Caco-2 (cell line): Measurements from ENCODE around the gene SARS2. TPM values are rescaled to one million over a fixed set of nuclear protein-coding genes. Genes with fewer than 3 reads are reported as not detected.

Source experiments
- BruUV-seq: library from RNA; stranded (reverse); fragments of 400-500 nt; replicated peaks from 2 replicates; lab custom pipeline; 2021; lab: Mats Ljungman, UMichigan
- CTCF ChIA-PET: fragments of 300-600 bp; sonication (Branson Sonifier 250); formaldehyde crosslinking; loops from one replicate; lab custom pipeline; 2022; ENCODE audit warnings: antibody characterized with exemption; lab: Charles Lee
- POLR2A ChIA-PET: fragments of 300-600 bp; sonication (Branson Sonifier 250); formaldehyde crosslinking; loops from one replicate; lab custom pipeline; 2022; ENCODE audit warnings: antibody characterized with exemption; lab: Charles Lee
- DNase-seq, 2 experiments: peaks; one replicate each; pipeline versions ENCODE4 v3.0.0 to v3.0.0-alpha.2; 2020 to 2022
- H3K27me3 ChIP-seq: replicated peaks from 2 replicates; pipeline ENCODE4 v1.6.0; 2011; ENCODE audit warnings: low read length; ENCODE audit not compliant: control insufficient read depth, insufficient read depth
- H3K36me3 ChIP-seq: 2 replicates; pipeline ENCODE4 v1.5.1; 2011; ENCODE audit warnings: low read length; ENCODE audit not compliant: control insufficient read depth, insufficient read depth
- H3K4me1 ChIP-seq: fragments of 250-450 bp; sonication (Bioruptor Pico); 2 replicates; pipeline ENCODE4 v1.5.1; 2020; ENCODE audit warnings: mild to moderate bottlenecking
- H3K4me3 ChIP-seq: 2 replicates; pipeline ENCODE4 v1.5.1; 2011; ENCODE audit warnings: low read depth, mild to moderate bottlenecking, control low read depth, low read length
- H3K9me3 ChIP-seq: fragments of 250-450 bp; sonication (Bioruptor Pico); 2 replicates; pipeline ENCODE4 v1.5.1; 2020; ENCODE audit warnings: mild to moderate bottlenecking, moderate library complexity
- H3K27ac Mint-ChIP-seq: one replicate; pipeline ENCODE4 v1.8.0; 2022; ENCODE audit warnings: mixed read lengths; ENCODE audit not compliant: unreplicated experiment
- H3K27me3 Mint-ChIP-seq: one replicate; pipeline ENCODE4 v1.8.0; 2022; ENCODE audit warnings: mixed read lengths; ENCODE audit not compliant: insufficient read depth, unreplicated experiment
- H3K36me3 Mint-ChIP-seq: one replicate; pipeline ENCODE4 v1.8.0; 2022; ENCODE audit warnings: mild to moderate bottlenecking, mixed read lengths; ENCODE audit not compliant: insufficient read depth, unreplicated experiment
- H3K4me1 Mint-ChIP-seq: one replicate; pipeline ENCODE4 v1.8.0; 2022; ENCODE audit warnings: low read depth, mixed read lengths; ENCODE audit not compliant: unreplicated experiment
- H3K4me3 Mint-ChIP-seq: one replicate; pipeline ENCODE4 v1.8.0; 2022; ENCODE audit warnings: mild to moderate bottlenecking, moderate library complexity, mixed read lengths; ENCODE audit not compliant: unreplicated experiment
- H3K9me3 Mint-ChIP-seq: one replicate; pipeline ENCODE4 v1.8.0; 2022; ENCODE audit warnings: mixed read lengths; ENCODE audit not compliant: unreplicated experiment
- CTCF ChIP-seq, 2 experiments: fragments of 200-600 bp in 1 of 2; IDR thresholded peaks; 1 replicate in 1 of 2; 2 replicates in 1 of 2; pipeline versions ENCODE4 v1.5.1 to v1.8.0; 2011 to 2022; ENCODE audit warnings: antibody characterized with exemption in 1 of 2, control low read depth in 1 of 2, inconsistent platforms in 1 of 2, low read depth in 1 of 2, low read length in 1 of 2, mild to moderate bottlenecking in 1 of 2, moderate library complexity in 1 of 2; ENCODE audit not compliant: insufficient read depth in 1 of 2, severe bottlenecking in 1 of 2, unreplicated experiment in 1 of 2
- intact Hi-C: fragments of 100-400 bp; cut with micrococcal nuclease; formaldehyde crosslinking; loops from one replicate; pipeline ENCODE4 v1.10.0; 2022; ENCODE audit not compliant: unreplicated experiment
- total RNA-seq: library from RNA; stranded (reverse); gene quantifications from 2 replicates; pipeline ENCODE4 v1.2.3, GENCODE V29; 2022

The SARS2 gene
- total RNA-seq, 1 experiment from 2014 or later = 66.6 TPM

GRCh38 chr19:38891771-38892170 is 38.8 kb downstream of the SARS2 start:
- peaks cover 6% of the 10 kb centered on the region; the same call in 1 of the 2 replicates for H3K4me1 ChIP-seq
- POLR2A ChIA-PET = no interaction called here
- no peaks in the 10 kb centered on the region for H3K27me3 Mint-ChIP-seq
- H3K4me1 Mint-ChIP-seq = no peaks in the 10 kb centered on the region
- H3K9me3 Mint-ChIP-seq = no peaks in the 10 kb centered on the region
- H3K27me3 ChIP-seq = no peaks in the 10 kb centered on the region
- no TSS peak for BruUV-seq
- CTCF ChIA-PET = no interaction called here
- peaks cover 2% of the 10 kb centered on the region for H3K36me3 ChIP-seq
- H3K9me3 ChIP-seq = no peaks in the 10 kb centered on the region
- no peak for TF ChIP-seq CTCF (IDR thresholded peaks at IDR 0.05; ENCODE audit: insufficient read depth in 1 of 2, low read depth in 1 of 2, low read length in 1 of 2, severe bottlenecking in 1 of 2, unreplicated experiment in 1 of 2)
- no peak for DNase-seq
- intact Hi-C loops = no loop called here
- H3K4me3 ChIP-seq = no peak overlapping the region
- no peak overlapping the region for H3K27ac Mint-ChIP-seq
- peaks cover 5% of the 10 kb centered on the region for H3K36me3 Mint-ChIP-seq
- H3K4me3 Mint-ChIP-seq = no peak overlapping the region

GRCh38 chr19:38890686-38891085 is 39.9 kb downstream of the SARS2 start:
- Mint-ChIP-seq H3K4me1 (no peaks in the 10 kb centered on the region), H3K9me3 (no peaks in the 10 kb centered on the region), H3K4me3 (no peak overlapping the region), H3K27me3 (no peaks in the 10 kb centered on the region), H3K27ac (no peak overlapping the region), H3K36me3 (peaks cover 5% of the 10 kb centered on the region)
- H3K4me3 ChIP-seq = no peak overlapping the region
- H3K27me3 ChIP-seq = no peaks in the 10 kb centered on the region
- H3K9me3 ChIP-seq = no peaks in the 10 kb centered on the region
- no TSS peak for BruUV-seq
- POLR2A ChIA-PET = interaction anchor here (1.0 kb wide), 1 partner anchor 9 kb away, joined by 3 read pairs; the partner anchor contains the start of genes NFKBIB and SIRT2
- TF ChIP-seq CTCF (IDR thresholded peaks at IDR 0.05; ENCODE audit: insufficient read depth in 1 of 2, low read depth in 1 of 2, low read length in 1 of 2, severe bottlenecking in 1 of 2, unreplicated experiment in 1 of 2) = no peak
- intact Hi-C loops = no loop called here
- CTCF ChIA-PET = no interaction called here
- peaks cover 2% of the 10 kb centered on the region for H3K36me3 ChIP-seq
- peaks cover 10% of the 10 kb centered on the region; the same call in 1 of the 2 replicates for H3K4me1 ChIP-seq
- DNase-seq = no peak

- no peak for TF ChIP-seq CTCF (IDR thresholded peaks at IDR 0.05; ENCODE audit: insufficient read depth in 1 of 2, low read depth in 1 of 2, low read length in 1 of 2, severe bottlenecking in 1 of 2, unreplicated experiment in 1 of 2)
- no peaks in the 10 kb centered on the region for H3K9me3 Mint-ChIP-seq
- no TSS peak for BruUV-seq
- Histone ChIP-seq H3K9me3 (no peaks in the 10 kb centered on the region), H3K36me3 (peaks cover 2% of the 10 kb centered on the region), H3K4me1 (peaks cover 10% of the 10 kb centered on the region; the same call in 1 of the 2 replicates), H3K4me3 (no peak overlapping the region), H3K27me3 (no peaks in the 10 kb centered on the region)
- no peak overlapping the region for H3K4me3 Mint-ChIP-seq
- DNase-seq = no peak
- no peaks in the 10 kb centered on the region for H3K4me1 Mint-ChIP-seq
- peaks cover 5% of the 10 kb centered on the region for H3K36me3 Mint-ChIP-seq
- ChIA-PET POLR2A (no interaction called here), CTCF (no interaction called here)
- H3K27me3 Mint-ChIP-seq = no peaks in the 10 kb centered on the region
- intact Hi-C loops = no loop called here
- no peak overlapping the region for H3K27ac Mint-ChIP-seq
These were observed 40.8 kb downstream of the SARS2 start for GRCh38 chr19:38889803-38890202.
